Fibroblast of skin of back (primary cell): Measurements from ENCODE around the gene RPA1.
"Not testable (repeated sequence)": the region's sequence is repeated elsewhere in the genome, so short reads cannot be mapped to it uniquely, and the experiment has no call there.

ENCODE experiments used
- DNase-seq: peaks from one replicate; pipeline ENCODE4 v3.0.0-alpha.2; 2013

RPA1 gene

DNA sequence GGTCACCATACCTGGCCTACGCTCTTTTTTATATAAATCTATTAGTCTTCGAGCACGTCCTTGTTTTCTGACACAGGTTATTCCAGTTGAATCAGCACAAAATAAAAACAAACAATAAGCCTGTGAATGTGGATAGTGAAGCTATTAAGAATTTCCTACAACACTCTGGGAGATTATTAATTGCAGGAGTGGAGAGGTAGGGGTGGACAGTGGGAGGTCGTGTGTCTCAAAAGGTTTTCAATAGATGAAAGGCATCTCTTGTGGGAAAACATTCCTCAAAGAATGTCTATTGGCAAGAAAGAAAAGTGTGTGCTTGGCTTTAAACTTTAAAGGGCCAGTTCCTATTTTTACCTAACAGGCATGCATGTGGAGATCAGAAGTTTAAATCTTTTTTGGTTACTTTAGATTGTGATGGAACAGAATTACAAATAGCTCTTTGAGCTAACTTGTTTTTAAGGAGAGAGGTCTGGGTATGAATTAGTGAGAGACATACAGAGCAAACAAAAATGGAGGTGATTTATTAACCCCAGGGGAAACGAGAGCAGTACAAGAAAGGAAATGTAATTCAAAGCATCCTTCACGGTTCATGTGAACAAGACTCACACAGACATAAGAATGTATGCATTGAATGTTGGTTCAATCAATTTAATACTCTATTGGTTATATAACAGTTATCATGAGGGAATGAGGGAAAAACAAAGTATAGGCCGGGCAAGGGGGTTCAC is 9.1 kb upstream of the RPA1 start:
- DNase-seq: peak; percentile 4

DNA sequence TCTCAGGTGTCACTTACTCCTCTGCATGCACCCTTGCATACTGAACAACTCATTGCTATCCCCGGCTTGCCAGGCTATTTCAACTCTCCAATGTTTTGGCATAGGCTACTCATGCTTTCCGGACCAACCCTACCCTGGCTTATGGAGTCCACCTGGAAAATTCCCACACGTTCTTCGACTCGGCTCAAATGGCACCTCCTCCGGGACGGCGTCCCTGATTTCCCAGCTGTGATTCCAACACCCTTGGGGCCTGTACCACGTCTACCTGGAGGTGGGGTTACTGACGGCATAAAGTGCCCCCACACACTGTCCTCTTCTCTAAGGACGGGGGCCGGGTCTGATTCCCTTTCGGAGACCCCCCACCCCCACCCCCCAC is 601 bp upstream of the RPA1 start:
- no peak for DNase-seq

DNA sequence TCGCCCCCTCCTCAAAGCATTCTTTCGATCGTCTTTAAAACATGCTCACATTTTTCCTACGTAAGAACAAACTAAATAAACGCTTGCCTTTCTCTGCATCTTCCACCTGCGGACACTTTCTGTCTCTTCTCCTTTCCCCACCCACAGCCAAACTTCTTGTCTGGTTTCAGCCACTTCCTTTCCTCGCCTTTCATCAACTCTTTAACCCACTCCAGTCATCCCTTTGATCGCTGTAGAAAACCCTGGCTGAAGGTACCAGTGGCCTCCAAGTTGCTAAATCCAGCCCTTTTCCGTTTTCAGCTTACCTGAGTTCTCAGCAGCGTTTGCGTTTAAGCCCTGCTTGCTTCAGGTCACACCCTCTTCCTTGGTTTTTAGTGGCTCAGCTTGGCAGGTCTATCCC is 483 bp downstream of the RPA1 start:
- no peak for DNase-seq

DNA sequence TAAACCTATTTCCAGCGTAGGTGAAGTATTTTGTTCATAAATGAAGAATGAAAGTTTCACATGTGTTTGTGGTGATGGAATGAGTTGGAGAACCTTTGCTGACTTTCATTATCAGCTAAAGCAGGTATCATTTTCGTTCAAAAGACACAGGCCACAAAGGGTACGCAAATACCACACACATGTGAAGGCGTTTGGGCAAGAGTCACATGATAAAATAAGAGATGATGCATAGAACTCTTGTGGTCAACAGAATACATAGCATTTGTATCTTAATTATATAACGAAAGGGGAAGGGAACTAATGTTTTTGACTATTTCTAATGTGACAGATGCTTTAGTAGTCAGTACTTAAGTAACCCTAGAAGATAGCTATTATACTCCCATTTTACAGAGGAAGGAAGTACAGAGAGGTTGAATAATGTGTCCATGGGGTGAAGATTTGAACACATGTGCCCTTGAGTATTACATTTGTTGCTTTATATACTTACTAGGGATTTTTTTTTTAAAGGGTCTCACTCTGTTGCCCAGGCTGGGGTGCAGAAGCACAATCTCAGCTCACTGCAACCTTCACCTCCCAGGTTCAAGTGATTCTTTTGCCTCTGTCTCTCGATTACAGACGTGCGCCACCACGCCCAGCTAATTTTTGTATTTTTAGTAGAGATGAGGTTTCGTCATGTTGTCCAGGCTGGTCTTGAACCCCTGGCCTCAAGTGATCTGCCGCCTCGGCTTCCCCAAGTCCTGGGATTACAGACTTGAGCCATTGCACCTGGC is 4.8 kb downstream of the RPA1 start:
- DNase-seq: no peak

DNA sequence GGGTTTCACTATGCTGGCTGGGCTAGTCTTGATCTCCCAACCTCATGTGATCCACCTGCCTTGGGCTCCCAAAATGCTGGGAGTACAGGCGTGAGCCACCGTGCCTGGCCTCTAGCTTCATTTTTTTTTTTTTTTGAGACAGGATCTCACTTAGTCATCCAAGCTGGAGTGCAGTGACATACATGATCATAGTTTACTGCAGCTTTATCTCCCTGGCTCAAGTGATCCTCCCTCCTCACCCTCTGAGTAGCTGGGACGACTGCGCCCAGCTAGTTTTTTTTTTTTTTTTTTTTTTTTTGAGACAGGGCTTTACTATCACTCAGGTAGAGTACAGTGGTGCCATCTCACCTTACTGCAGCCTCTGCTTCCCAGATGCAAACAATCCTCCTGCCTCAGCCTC is 9.7 kb downstream of the RPA1 start:
- no peak for DNase-seq

DNA sequence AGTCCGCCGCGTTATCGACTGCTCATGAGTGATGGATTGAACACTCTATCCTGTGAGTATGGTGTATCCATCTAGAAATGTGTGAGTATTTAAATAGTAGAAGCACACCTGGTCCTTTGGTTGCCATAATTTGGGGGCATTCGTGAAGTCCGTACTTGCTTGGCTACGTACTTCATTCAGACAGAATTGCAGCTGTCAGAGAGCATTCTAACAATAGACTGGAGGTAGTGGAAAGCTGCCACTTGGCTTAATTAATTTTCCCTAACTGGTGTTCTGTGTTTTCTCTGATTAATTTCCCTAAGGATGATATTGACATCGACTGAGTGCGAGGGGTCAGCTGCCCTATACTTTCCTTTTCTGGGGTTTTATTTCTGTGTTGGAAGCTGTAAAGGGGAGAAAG is 14.1 kb downstream of the RPA1 start:
- DNase-seq: no peak

DNA sequence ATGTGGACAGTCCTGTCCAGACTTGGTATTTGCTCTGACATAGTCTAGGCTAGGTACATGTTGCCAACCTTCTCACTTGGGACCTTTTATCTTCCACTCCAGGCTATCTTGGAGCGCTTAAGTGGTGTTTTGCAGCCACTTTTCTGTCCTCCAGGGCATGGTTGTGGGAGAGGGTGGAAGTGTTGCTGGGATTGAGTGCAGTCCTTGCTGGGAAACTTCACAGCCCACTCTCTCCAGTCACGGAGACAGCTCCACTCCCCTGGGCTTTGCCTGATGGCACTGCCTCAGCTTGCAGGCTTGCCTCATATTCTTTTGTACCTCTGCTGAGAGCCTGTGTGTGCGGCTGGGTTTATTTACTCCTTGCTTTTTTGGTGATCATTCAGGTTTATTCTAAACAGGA is 17.4 kb downstream of the RPA1 start:
- DNase-seq: no peak

DNA sequence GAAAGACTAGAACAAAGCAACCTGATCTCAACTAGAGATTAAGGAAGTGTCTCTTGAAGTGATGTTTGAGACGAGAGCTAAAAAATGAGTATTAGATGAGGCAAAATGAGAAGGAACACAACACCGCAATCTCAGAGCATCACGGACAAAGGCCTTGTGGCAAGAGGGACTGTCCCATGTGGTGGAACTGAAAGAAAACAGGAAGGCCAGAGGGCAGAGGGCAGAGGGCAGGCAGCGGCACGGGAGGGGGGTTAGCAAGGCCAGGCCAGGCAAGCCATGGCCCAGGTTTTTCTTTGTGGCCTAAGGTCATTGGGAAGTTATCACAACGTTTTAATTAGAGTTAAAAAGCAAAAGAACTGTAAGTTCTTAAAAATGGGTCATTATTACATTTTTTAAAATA is 22.5 kb downstream of the RPA1 start:
- no peak for DNase-seq

DNA sequence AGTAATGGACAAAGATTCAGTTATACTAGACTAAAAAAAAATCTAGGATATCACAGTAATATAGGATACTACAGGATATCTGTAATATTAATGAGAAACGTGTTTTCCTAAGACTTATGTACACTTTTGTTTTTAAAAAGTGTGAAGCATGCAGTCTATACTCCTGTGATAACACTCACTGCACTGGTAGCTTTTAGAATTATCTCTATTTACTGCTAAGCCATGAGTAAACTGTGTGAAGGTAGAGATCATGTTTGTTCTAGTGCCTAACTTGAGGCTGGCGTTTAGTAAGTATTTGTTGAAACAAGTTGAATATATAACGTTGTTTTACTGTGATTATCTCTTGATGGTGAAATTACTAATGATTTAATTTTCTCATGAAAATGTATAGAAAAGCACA is 23.9 kb downstream of the RPA1 start:
- no peak for DNase-seq

DNA sequence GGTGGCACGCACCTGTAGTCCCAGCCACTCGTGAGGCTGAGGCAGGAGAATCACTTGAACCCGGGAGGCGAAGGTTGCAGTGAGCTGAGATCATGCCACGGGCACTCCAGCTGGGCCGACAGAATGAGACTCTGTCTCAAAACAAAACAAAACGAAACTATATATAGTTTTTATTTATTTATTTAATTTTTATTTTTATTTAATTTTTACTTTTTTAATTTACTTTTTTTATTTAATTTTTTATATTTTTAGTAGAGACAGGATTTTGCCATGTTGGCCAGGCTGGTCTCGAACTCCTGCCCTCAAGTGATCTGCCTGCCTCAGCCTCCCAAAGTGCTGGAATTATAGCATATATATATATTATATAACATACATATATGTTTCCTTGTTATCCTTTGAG is 26.7 kb downstream of the RPA1 start:
- not testable (repeated sequence) for DNase-seq

DNA sequence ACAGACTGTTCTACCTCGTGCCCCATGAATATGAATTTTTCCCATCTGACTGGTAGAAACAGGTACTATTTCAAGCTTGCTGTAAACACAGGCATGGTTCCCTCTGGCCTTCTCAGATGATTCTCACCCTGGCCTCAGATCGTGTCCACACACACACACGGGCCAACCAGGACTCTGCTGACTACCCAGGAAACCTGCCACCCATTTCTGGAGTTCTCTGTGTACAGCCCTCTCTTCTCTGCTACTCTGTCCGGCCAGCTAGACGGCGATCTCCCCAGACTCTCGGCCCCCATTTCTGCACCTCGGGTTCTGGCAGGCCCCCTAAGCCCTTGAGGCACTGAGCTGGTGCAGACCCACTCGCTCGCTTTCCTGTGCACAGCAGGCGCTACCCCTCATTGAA is 31.2 kb downstream of the RPA1 start:
- no peak for DNase-seq

DNA sequence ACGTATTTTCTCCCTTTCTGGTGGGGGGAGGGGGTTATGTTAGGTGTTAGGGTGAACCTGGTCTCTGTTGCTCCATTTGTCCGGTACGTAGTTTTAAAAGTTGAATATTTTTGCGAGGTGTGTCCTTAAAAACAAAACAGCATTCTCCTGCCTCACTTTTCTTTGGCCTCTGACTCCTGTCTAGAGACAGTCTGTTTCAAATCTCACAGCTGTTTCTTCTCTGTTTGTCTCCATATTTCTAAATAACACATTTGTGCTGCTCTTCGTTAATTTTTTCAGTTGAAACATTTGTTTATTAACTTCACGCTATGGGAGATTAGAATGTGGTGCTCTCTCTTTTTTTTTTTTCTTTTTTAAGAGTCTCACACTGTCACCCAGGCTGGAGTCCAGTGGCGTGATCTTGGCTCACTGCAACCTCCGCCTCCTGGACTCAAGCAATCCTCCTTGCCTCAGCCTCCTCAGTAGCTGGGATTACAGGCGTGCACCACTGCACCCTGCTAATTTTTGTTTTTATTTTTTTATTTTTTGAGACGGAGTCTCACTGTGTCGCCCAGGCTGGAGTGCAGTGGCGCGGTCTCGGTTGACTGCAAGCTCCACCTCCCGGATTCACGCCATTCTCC is 31.7 kb downstream of the RPA1 start:
- no peak for DNase-seq

DNA sequence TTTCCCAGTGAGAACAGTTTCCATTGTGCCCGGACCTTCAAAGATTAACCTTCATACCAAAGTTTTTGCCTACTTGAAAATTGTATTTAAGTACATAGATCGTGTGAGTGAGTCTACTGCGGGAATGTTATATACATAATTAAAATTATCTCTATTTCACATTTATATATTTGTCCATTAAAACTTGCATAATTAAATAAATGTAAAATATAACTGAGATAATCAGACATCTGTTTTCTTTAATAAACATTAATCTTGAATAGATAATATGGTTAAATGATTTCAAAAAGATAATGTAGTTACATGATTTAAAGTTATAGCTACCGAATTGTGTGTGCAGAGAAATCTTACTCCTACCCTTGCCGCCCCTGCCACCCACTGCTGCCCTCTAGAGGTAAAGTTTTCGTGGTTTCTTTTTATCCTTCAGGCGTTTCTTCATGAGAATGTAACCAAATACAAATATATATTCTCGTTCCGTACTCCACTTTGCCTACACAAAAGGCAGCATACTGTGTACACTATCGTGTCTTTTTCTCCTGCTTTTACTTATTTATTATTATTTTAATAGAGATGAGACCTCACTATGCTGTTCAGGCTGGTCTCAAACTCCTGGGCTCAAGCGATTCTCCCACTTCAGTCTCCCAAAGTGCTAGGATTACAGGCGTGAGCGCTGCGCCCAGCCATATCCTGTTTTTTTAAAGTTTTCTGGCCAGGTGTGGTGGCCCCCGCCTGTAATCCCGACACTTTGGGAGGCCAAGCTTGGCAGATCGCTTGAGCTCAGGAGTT is 35.6 kb downstream of the RPA1 start:
- DNase-seq: peak; percentile 25

DNA sequence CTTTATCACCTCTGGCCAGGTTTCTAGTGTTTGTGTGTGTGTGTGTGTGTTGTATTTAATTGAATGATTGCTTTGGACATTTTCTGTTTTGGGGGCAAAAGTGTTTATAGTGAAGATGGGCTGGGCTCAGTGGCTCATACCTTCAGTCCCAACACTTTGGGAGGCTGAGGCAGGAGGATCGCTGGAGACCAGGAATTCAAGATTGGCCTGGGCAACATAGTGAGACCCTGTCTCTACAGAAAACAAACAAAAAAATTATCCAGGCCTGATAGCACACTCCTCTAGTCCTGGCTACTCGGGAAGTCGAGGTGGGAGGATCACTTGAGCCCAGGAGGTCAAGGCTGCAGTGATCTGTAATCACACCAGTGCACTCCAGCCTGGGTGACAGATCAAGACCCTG is 37.5 kb downstream of the RPA1 start:
- DNase-seq: no peak

DNA sequence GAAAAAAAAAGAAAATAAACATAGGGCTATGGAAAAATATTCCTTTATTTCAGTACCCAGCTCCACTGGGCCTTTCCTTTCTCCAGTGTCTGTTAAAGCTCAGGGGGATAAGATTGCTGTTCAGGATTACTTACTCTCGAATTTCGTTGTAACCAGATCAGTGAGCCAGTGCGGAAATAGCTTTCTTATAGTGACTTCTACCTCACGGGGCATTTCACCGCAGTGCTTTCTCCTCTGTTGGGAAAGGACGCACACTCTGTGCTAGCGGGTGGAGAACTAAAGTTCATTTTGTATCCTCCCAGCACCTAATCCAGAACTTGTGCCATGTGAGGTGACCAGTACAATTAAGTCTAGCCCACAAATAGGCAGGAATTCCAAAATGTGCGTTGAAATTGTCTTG is 38.3 kb downstream of the RPA1 start:
- DNase-seq: no peak

DNA sequence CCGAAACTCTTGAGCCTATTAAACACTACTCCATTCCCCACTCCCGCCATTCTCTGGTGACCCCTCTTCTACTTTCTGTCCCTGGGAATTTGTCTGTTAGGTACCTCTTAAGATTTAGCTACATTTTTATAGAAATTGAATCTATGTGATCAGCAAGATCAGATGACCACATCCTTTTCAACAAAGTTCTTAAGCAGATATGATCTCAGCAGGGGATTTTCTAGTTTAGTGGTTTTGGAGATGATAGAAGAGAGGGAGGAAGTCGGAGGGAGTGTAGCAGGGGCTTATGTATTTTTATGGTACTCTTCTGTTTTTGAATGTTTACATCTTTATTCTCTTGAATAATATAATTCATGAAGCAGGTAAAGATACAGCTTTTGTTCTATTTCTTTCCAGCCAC is 40.8 kb downstream of the RPA1 start:
- DNase-seq: no peak

DNA sequence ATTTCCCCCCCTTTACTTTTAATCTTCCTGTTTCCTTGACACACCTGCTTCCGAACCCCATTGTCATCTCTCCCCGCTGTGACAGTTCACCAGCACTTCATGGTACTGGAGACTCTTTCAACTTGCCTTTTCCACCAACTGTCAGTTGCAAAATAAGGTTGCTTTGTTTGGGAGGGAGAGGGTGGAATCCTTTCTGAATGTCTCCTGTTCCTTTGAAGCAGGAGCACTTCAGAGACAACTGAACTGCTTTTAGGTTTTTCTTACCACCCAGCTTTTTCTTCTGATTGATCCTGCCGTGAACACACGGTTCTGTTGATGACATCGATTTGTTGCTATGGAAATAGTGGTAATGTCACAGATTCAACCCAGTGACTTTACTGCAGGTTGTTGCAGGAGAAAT is 42.0 kb downstream of the RPA1 start:
- DNase-seq: no peak

DNA sequence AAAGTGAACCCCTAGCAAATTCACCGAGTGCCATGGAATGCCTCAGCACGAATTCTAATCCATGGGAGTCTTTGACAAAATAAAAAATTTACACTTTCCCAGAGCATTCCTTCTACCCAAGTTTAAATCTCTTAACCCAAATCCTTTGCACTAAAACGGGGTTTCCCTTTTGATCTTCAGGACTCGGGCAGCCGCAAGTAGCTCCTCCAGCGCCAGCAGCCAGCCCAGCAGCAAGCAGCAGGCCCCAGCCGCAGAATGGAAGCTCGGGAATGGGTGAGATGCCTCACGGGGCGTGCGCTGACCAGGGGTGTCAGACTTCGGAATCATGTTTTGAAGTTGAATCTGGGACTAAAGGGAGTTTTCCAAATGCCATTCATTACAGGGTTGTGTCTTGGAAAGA is 42.4 kb downstream of the RPA1 start:
- DNase-seq: no peak

DNA sequence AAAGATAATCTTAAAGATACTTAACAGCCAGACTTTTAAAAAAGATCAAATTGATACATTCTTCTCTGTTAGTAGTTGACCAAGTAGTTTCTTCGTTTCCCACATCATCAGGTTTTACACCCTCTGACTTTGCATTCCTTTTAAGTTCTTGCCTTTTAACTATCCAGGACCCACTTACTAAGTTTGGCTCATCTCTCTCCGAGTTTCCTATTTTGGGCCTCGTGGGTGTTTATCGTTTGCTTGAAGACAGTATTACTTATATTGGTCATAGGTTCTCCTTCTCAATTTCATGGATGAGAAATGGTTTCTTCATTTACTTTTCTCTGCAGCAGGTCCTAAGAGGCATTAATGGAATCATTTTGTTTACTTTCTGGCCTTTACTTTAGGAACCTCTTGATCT is 43.2 kb downstream of the RPA1 start:
- no peak for DNase-seq

DNA sequence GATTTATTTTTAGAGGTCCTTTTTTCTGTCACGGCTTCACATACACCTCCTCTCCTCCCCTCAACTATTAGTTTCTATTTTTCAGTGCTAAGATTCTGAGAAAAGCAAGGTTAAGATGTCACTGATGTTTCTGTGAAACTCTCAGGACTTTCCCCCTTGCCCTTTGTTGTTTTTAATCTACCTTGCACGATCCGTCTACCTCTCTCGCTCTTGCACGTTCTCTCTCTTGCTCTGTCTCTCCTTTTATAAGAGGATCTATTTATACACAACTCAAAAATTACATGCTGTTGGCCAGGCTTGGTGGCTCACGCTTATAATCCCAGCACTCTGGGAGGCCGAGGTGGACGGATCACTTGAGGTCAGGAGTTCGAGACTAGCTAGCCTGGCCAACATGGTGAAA is 43.6 kb downstream of the RPA1 start:
- DNase-seq: no peak

DNA sequence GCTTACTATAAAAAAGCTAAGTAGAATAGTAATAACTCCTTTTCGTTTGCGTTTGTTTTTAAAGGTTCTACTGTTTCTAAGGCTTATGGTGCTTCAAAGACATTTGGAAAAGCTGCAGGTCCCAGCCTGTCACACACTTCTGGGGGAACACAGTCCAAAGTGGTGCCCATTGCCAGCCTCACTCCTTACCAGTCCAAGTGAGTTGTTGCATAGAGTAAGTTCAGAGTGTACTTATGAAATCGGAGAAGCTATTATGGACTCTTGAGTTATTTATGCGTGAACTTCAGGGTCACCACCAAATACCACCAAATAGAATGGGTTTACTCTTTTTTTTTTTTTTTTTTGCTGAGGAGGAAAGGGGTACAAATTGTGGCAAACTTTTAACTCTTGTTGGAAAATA is 45.8 kb downstream of the RPA1 start:
- no peak for DNase-seq

DNA sequence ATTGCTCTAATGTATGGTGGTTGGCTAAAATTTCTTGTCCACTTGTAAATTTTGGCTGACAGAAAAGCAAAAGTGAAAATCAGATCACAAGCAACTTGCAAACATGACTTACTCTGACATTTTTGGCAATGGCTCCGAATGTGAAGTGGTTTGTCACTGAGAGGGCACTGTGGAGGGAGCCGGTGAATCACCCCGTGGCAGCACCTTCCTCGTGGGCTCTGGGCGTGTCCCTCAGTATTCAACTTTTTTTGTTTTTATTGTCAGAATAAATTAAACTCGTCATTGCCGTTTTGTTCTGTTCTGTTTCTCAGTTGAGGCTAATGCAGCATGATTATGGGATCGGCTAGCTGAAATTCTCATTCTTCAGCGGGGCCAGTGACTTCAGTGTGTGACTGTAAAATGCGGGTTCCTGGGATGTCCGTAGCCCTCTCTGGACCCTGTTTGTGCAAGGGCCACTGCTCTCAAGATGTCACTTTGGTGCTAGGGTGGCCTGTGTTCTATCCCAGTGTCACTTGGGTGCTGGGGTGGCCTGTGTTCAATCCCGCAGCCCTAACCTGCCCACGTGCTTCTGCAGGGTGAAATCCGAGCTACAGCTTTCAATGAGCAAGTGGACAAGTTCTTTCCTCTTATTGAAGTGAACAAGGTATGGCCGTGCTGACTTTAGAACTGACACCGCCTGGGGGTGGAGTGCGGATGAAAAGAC is 48.8 kb downstream of the RPA1 start:
- no peak for DNase-seq
